OCI-LY7 (cell line): Measurements from ENCODE around the gene TPCN1. TPM values are rescaled to one million over a fixed set of nuclear protein-coding genes. Genes with fewer than 3 reads are reported as not detected.
A peak's percentile ranks its signal among the peaks of the same experiment; 100 is the strongest.

ENCODE experiments used
- BruUV-seq: library from RNA; stranded (reverse); fragments of 400-500 nt; replicated peaks from 2 replicates; lab custom pipeline; 2021; lab: Mats Ljungman, UMichigan
- CTCF ChIA-PET: fragments of 300-600 bp; sonication (Branson Sonifier 250); formaldehyde crosslinking; loops from one replicate; lab custom pipeline; 2022; ENCODE audit warnings: antibody characterized with exemption; ENCODE audit not compliant: unreplicated experiment; lab: Charles Lee
- POLR2A ChIA-PET: fragments of 300-600 bp; sonication (Branson Sonifier 250); formaldehyde crosslinking; loops from one replicate; lab custom pipeline; 2022; ENCODE audit warnings: antibody characterized with exemption; lab: Charles Lee
- DNase-seq: peaks from one replicate; pipeline ENCODE4 v3.0.0-alpha.2; 2015; ENCODE audit warnings: low spot score
- H2AFZ ChIP-seq: fragments of 200-600 bp; sonication (generic), shearing (Covaris generic); 2 replicates; pipeline ENCODE4 v1.6.1; 2014; ENCODE audit warnings: mild to moderate bottlenecking, antibody characterized with exemption, low read length, moderate library complexity
- H3K27ac ChIP-seq: fragments of 200-600 bp; sonication (generic); 2 replicates; pipeline ENCODE4 v1.5.1; 2014; ENCODE audit warnings: mixed run types, low read depth, mild to moderate bottlenecking, moderate library complexity, low read length, inconsistent platforms; ENCODE audit not compliant: poor library complexity, severe bottlenecking
- H3K36me3 ChIP-seq: fragments of 200-600 bp; sonication (generic); 2 replicates; pipeline ENCODE4 v1.6.1; 2014; ENCODE audit warnings: mild to moderate bottlenecking, antibody characterized with exemption, low read length, moderate library complexity, mixed read lengths; ENCODE audit not compliant: insufficient read depth
- H3K4me1 ChIP-seq: fragments of 200-600 bp; sonication (generic); 2 replicates; pipeline ENCODE4 v1.5.1; 2014; ENCODE audit warnings: mild to moderate bottlenecking, low read length; ENCODE audit not compliant: insufficient read depth, poor library complexity, severe bottlenecking
- H3K4me2 ChIP-seq: fragments of 200-600 bp; sonication (generic); 2 replicates; pipeline ENCODE4 v1.6.1; 2014; ENCODE audit warnings: mild to moderate bottlenecking, low read length
- H3K4me3 ChIP-seq: fragments of 200-600 bp; sonication (generic); 2 replicates; pipeline ENCODE4 v1.5.1; 2014; ENCODE audit warnings: mild to moderate bottlenecking, low read depth, low read length; ENCODE audit not compliant: poor library complexity, severe bottlenecking
- H3K79me2 ChIP-seq: fragments of 200-600 bp; sonication (generic); 2 replicates; pipeline ENCODE4 v1.6.1; 2016; ENCODE audit warnings: low read depth, mild to moderate bottlenecking, low read length, moderate library complexity, mixed read lengths; ENCODE audit not compliant: insufficient read depth
- H3K9me2 ChIP-seq: fragments of 200-600 bp; sonication (generic); 2 replicates; pipeline ENCODE4 v1.6.1; 2016; ENCODE audit warnings: mild to moderate bottlenecking, low read length, mixed read lengths; ENCODE audit not compliant: insufficient read depth
- H3K9me3 ChIP-seq: fragments of 200-600 bp; sonication (generic); 2 replicates; pipeline ENCODE4 v1.6.1; 2014; ENCODE audit warnings: mild to moderate bottlenecking, mixed run types, low read length, mixed read lengths
- H4K20me1 ChIP-seq: fragments of 200-600 bp; sonication (generic); 2 replicates; pipeline ENCODE4 v1.6.1; 2014; ENCODE audit warnings: mild to moderate bottlenecking, antibody characterized with exemption, low read length, moderate library complexity, mixed read lengths; ENCODE audit not compliant: insufficient read depth
- CTCF ChIP-seq: fragments of 200-600 bp; sonication (generic); conservative IDR thresholded peaks from 2 replicates; pipeline ENCODE4 v1.5.1; 2014; ENCODE audit warnings: mild to moderate bottlenecking, antibody characterized with exemption, low read length, moderate library complexity, mixed read lengths
- EZH2phosphoT487 ChIP-seq: fragments of 200-600 bp; sonication (generic); IDR thresholded peaks from 2 replicates; pipeline ENCODE4 v1.6.1; 2018; ENCODE audit warnings: low read depth, borderline replicate concordance, mild to moderate bottlenecking, mixed run types, antibody characterized with exemption, low read length, moderate library complexity, mixed read lengths
- intact Hi-C: fragments of 100-400 bp; cut with micrococcal nuclease; formaldehyde crosslinking; loops from one replicate; pipeline ENCODE4 v1.10.0; 2022; ENCODE audit not compliant: unreplicated experiment
- total RNA-seq, 2 experiments: library from RNA; depleted of rRNA in 1 of 2; stranded (reverse); fragments of >200 nt in 1 of 2; shearing (Covaris generic) in 1 of 2; gene quantifications; 2 replicates each; pipeline ENCODE4 v1.2.3, GENCODE V29; 2014 to 2022

TPCN1 gene
- total RNA-seq, 2 experiments from 2014 or later = 96.0 to 160 TPM

GRCh38 chr12:113197518-113198077, 23.7 kb upstream of the TPCN1 start:
- H3K9me2 ChIP-seq = no peaks in the 10 kb centered on the region
- H4K20me1 ChIP-seq = no peaks in the 10 kb centered on the region
- H3K4me3 ChIP-seq = no peak overlapping the region
- peaks cover 2% of the 10 kb centered on the region; the same call in 1 of the 2 replicates for H3K9me3 ChIP-seq
- H3K4me2 ChIP-seq = peak overlapping the region; percentile 36
- H3K79me2 ChIP-seq = no peaks in the 10 kb centered on the region
- no peak overlapping the region for H2AFZ ChIP-seq
- no TSS peak for BruUV-seq
- TF ChIP-seq CTCF (no peak), EZH2phosphoT487 (no peak)
- peak overlapping the region; percentile 65 for H3K27ac ChIP-seq
- H3K4me1 ChIP-seq = peaks cover 60% of the 10 kb centered on the region
- ChIA-PET CTCF (no interaction called here), POLR2A (interaction anchor here (0.6 to 0.9 kb wide), 4 partner anchors 33 to 213 kb away, joined by 3 to 5 read pairs (median 4); no protein-coding TSS in a partner anchor)
- DNase-seq = peak; percentile 43
- intact Hi-C loops = loop anchor here (1.0 to 10.0 kb wide), 6 partner anchors 24 to 225 kb away; partner anchors contain the start of genes SDSL and TPCN1
- H3K36me3 ChIP-seq = peaks cover 60% of the 10 kb centered on the region

- H3K4me2 ChIP-seq = no peak overlapping the region
- no peak overlapping the region for H3K4me3 ChIP-seq
- H3K9me2 ChIP-seq = no peaks in the 10 kb centered on the region
- H3K36me3 ChIP-seq = peaks cover 62% of the 10 kb centered on the region
- H3K4me1 ChIP-seq = peaks cover 65% of the 10 kb centered on the region
- POLR2A ChIA-PET = interaction anchor here (0.6 kb wide), 1 partner anchor 47 kb away, joined by 4 read pairs; no protein-coding TSS in a partner anchor
- intact Hi-C loops = loop anchor here (5.0 to 10.0 kb wide), 4 partner anchors 77 to 224 kb away; partner anchors contain the start of gene SDSL
- no peaks in the 10 kb centered on the region for H4K20me1 ChIP-seq
- peak overlapping the region; percentile 45 for H3K27ac ChIP-seq
- H2AFZ ChIP-seq = no peak overlapping the region
- CTCF ChIA-PET = no interaction called here
- H3K9me3 ChIP-seq = peaks cover 7% of the 10 kb centered on the region; the same call in 1 of the 2 replicates
- TF ChIP-seq EZH2phosphoT487 = no peak
- no peak for TF ChIP-seq CTCF
- TSS peak; percentile 25 for BruUV-seq
- DNase-seq = no peak
- H3K79me2 ChIP-seq = no peaks in the 10 kb centered on the region
Observed at GRCh38 chr12:113198296-113198695, 23.0 kb upstream of the TPCN1 start.
